Keratinocyte (primary cell): ENCODE measurements around the gene GTPBP6.

Source experiments
- EZH2 ChIP-seq: IDR thresholded peaks from one replicate; pipeline ENCODE4 v1.6.1; 2012; ENCODE audit warnings: inconsistent platforms, mild to moderate bottlenecking, low read length, moderate library complexity
- TF ChIP-seq, protein P1 (sequence below), 3 experiments: IDR thresholded peaks in 1 of 3; conservative IDR thresholded peaks in 1 of 3; optimal IDR thresholded peaks in 1 of 3; 2 replicates in 2 of 3; 3 replicates in 1 of 3; pipeline versions ENCODE3 to v1.5.1; 2011; ENCODE audit warnings: low read length in 3 of 3, mild to moderate bottlenecking in 3 of 3, moderate library complexity in 2 of 3, control low read depth in 1 of 3, inconsistent platforms in 1 of 3; ENCODE audit not compliant: insufficient read depth in 2 of 3; ENCODE audit errors: extremely low read depth in 1 of 3

DNA sequence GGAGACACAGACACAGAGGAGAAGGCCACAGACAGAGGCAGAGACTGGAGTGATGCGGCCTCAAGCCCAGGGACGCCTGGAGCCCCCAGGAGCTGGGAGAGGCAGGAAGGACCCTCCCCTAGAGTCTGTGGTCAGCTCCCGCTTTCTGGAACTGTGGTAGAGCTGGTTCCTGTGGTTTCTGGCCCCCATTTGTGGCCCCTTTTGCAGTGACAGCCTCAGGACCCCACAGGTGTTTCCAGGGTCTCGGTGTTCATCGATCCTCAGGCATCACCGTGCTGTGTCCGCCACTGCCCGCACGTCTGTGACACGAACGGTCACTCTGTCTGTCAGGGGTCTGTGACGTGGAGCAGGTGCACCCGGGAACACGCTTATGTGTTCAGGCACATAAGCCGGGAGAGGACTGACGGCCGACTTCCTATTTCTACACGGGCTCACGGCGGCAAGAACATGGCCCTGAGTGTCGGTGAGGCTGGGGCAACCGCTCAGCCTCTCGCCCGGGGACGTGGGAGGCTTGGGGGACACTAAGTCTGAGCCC, 7.9 kb downstream of the GTPBP6 start:
- TF ChIP-seq, protein P1, sequence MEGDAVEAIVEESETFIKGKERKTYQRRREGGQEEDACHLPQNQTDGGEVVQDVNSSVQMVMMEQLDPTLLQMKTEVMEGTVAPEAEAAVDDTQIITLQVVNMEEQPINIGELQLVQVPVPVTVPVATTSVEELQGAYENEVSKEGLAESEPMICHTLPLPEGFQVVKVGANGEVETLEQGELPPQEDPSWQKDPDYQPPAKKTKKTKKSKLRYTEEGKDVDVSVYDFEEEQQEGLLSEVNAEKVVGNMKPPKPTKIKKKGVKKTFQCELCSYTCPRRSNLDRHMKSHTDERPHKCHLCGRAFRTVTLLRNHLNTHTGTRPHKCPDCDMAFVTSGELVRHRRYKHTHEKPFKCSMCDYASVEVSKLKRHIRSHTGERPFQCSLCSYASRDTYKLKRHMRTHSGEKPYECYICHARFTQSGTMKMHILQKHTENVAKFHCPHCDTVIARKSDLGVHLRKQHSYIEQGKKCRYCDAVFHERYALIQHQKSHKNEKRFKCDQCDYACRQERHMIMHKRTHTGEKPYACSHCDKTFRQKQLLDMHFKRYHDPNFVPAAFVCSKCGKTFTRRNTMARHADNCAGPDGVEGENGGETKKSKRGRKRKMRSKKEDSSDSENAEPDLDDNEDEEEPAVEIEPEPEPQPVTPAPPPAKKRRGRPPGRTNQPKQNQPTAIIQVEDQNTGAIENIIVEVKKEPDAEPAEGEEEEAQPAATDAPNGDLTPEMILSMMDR (optimal IDR thresholded peaks at IDR 0.05 in 1 of 3, IDR thresholded peaks at IDR 0.05 in 1 of 3, conservative IDR thresholded peaks at IDR 0.05 in 1 of 3; ENCODE audit: extremely low read depth in 1 of 3, insufficient read depth in 2 of 3, low read length in 3 of 3), result no peak
- TF ChIP-seq EZH2, result no peak
